ENCODE data around the gene CEP170B.
"Not testable (repeated sequence)": the region's sequence is repeated elsewhere in the genome, so short reads cannot be mapped to it uniquely, and the experiment has no call there.

CEP170B gene

DNA sequence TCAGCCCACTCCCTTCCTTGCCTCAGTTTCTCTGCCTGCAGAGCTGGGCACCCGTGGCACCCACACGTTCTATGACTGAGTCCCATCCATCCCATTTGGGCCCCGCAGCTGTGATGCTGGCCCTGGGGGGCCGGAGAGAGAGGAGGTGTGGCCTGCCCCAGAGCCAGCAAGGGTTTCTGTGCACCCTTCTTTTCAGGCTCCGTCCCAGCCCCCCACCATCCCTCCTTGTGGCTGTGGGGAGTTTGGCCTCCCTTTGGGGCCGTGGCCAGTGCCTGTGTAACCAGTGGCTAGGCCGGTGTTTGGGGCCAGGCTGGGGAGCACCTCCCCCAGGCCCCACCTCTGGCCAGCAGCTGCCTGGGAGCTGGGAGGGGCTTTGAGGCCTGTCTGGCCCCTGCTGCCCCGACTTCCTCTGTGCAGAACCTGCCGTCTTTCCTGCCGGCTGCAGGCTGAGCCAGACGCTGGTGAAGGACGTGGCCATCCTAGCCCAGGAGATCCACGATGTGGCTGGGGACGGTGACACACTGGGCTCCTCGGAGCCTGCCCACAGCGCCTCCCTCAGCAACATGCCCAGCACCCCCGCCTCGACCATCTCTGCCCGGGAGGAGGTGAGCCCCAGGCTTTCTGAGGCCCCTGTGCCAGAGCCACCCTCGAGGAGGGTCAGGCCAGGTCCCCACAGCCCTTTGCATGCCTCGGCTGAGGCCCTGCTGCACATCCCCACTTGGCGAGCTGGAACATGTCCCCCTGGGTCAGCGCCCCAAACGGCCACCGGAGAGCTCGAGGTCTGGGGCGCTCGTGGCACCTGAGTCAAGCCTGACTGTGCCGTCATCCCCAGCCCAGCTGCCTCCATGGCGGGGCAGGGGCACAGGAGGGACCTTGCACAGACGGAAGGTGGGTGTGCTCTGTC lies 27.7 kb downstream of the CEP170B start:
- no peak for DNase-seq

DNA sequence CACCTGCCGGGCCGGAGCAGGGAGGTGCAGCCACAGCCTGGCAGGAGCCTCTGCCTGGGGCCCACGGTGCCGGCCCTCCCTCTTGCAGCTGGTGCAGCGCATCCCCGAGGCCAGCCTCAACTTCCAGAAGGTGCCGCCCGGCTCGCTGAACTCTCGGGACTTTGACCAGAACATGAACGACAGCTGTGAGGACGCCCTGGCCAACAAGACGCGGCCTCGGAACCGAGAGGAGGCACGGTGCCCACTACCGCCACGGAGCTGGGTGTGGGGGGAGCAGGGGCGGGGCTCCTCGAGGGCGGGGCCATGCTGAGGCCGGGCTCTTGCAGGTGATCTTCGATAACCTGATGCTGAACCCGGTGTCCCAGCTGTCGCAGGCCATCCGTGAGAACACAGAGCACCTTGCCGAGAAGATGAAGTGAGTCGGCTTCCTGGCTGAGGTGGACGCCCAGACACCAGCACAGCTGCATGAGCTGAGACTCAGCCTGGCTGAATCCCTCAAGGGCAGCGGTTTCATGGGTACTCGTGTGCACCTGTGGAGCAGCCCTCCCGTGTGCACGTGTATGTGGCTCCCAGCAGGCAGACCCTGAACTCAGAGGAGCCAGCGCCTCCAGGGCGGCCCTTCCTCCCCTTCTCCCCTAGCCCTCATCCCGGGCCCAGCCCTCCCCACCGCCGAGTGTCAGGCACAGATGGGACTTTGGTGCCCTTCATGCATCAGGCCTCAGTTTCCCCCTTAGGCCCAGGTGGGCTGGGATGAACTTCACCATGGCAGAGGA lies 28.6 kb downstream of the CEP170B start:
- DNase-seq = no peak

DNA sequence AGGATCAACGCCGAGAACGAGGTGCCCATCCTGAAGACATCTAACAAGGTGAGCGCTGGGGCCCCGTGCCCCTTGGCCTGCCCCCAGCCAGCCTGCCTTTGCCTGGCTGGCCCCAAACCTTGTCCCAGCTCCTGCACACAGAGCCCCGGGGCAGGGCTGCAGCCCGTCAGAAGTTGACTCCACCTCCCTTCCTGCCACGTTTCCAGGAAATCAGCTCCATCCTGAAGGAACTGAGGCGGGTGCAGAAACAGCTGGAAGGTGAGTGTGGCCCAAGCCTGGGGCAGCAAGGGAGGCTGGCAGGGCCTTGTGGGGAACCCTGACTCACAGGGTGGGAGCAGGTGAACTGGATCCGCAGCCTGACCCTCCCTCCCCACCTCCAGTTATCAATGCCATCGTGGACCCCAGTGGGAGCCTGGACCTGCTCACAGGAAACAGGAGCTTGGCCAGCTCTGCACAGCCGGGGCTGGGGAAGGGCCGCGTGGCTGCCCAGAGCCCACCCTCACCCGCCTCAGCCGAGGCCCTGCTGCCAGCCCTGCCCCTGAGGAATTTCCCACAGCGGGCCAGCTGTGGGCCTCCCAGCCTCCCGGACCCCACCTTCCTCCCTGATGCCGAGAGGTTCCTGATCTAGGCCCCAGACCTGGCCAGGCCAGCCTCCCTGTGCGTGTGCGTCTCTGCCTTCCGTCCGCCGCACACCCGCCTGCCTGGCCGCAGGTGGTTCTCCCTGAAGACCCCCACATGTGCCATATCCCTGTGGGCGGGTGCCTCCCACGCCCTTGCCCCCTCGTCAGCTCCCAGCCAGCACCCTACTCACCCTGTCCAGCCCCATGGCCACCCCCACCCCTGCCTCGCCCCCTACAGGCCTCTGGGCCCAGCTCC lies 29.5 kb downstream of the CEP170B start:
- no peak for DNase-seq

DNA sequence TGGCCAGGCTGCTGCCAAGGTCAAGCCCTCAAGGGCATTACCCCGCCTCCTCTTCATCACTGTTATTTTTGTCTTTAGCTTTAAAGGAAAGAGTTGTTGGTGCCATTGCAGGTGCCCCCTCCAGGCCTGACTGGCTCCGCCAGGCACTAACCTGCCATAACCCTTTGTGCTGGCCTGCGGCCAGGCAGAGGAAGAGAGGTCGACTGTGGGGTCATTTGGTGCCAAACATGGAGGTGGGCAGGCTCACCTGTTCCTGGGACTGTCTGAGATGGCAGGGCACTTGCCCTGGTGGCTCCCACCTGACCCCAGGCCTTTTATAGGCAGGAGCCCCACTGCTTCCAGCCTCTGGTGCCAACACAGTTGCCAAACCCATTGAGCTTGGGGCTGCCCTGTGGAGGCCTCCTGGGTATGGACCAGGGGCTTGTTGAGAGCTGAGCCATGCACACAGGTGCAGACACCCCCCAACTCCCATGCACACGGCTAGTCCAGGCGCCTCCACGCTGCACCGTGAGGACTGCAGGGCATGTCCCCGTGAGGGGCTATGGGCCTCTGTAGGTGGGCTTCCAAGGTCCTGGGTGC lies 30.2 kb downstream of the CEP170B start:
- DNase-seq = no peak

DNA sequence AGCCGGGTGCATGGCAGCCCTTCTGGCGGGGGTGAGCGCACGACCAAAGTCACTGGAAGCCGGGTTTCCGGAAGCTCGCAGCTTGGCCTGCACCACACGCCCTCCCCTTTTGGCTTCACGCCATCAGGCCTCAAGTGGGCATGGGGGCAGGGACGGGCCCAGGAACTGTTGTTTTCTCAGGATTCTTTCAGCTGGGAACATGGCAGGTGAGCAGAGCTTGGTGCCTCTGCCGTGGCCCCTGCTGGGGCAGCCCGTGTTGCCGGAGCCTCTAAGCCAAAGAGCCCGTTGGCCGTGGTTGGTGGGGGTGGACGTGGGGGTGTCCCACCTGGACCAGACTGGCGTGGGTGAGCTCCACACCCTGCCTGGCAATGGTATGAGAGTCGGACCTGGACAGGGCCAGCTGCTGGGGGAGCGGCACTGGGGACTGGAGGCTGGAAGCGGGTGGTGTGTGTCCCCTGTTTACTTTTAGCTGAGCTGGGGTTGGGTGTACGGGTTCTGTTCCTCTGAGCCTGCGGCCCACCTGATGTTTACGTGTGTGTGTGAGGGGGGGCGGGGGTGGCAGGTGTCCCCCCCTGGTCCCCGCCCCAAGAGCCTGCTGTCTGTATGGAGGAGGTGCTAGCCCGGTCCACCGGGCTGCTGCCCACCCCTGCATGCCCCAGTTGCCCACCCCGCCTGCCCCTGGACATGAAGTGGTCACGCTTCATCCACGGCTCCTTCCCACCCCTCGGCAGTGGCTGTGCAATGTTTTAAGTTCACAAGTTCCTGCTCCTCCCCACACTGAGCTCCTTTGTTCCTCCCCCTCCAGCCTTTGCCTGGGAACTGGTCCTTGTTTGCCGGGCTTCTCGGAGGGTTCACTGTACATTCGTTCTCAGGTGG lies 31.0 kb downstream of the CEP170B start:
- DNase-seq = peak; percentile 78

DNA sequence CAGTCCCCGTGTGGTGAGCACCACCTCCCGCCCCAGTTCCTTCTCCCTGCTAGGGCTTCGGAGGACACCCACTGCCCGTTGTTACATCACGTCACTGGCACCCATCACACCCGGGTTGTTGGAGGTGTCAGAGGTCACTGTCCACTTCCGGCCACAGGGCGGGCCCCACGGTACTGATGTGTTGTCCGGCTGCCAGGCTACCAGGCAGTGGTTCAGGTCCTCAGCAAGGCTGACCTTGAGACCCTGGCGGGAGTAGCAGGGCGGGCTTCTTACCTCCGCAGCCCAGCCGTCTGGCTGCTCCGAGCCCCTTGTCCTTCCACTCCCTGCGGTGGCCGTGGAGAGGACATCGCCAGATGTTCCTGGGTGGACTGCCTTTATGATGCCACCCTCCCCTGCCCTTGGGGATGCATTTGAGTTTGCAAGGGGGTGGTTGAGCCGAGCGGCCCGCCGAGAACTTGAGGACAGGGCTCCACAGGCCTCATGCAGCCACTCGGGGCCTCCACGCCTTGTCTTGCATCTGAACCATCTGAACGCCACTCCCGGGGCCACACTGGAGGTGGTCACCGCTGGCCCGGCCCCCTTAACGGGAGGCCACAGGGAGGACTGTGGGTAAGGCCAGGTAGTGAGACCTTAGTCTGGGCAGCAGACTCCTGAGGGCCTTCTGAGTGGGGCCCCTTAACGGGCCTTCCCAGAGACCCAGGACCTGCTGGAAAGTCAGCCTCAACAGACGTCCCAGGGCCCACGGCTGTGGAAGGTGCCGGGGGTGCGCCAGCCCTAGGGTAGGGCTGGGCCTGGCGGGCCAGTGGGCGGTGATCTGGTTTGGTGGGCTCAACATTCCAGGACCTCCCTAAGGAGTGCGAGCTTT lies 32.5 kb downstream of the CEP170B start:
- no peak for DNase-seq

DNA sequence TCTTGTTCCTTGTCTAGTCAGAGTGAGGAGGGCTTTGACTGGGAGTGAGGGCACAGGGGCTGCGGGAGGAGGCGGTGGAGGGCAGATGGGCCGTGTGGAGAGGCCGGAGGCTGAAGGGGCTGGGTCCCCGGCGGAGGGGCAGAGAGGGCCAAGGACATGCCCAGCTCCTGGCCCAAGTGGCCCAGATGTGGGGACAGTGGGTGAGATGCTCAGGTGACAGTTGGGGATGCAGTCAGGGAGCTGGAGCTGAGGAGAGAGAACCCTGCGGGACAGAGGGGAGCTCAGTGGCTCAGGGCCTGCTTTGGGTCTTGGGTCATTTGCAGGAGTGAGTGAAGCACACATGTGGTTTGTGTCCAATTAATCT lies 33.1 kb downstream of the CEP170B start:
- no peak for DNase-seq

DNA sequence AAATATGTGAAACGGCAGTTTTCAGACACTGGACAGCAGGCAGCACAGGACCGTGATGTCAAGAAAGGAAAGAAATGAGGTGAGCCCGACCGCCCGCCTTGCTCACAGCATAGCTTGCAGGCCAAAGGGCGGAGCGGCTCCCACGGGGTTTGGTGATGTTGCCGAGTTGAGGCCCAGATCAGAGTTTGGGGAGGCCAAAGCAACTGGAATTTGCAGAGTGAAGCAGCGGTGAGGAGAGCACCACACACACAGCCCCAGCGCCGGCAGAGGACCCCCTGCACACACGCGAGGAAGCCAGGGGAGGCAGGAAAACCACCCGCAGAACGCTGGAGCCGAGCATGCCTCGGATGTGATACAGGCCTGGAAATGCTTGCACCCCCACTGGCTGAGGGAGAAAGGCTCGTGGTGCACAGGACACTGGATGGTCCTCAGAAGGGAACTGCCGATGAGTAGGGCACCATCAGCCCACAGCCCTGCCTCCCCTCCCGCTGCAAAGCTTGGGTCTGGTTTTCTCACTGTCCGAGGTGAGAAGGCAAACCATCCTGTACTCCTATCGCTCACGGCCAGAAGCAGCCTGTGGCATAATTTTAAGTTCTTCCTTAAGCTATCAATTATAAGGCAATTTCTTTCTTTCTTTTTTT lies 33.9 kb downstream of the CEP170B start:
- DNase-seq = no peak

DNA sequence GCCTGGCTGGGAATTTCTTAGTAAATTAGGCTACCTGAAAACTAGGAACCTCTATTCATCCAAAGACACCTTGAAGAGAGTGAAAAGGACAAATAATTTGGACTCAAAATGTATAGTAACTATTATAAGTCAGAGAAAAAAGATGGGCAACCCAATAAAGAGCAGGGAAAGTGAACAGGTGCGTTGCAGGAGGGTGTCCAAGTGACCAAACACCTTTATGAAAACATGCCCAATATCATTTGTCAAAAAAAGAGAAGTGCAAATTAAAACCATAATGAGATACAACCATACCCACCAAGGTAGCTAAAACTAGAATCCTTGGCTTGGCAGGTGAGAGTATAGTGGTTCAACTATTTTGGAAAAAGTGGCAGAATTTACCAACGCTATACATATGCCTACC lies 34.7 kb downstream of the CEP170B start:
- DNase-seq = no peak

DNA sequence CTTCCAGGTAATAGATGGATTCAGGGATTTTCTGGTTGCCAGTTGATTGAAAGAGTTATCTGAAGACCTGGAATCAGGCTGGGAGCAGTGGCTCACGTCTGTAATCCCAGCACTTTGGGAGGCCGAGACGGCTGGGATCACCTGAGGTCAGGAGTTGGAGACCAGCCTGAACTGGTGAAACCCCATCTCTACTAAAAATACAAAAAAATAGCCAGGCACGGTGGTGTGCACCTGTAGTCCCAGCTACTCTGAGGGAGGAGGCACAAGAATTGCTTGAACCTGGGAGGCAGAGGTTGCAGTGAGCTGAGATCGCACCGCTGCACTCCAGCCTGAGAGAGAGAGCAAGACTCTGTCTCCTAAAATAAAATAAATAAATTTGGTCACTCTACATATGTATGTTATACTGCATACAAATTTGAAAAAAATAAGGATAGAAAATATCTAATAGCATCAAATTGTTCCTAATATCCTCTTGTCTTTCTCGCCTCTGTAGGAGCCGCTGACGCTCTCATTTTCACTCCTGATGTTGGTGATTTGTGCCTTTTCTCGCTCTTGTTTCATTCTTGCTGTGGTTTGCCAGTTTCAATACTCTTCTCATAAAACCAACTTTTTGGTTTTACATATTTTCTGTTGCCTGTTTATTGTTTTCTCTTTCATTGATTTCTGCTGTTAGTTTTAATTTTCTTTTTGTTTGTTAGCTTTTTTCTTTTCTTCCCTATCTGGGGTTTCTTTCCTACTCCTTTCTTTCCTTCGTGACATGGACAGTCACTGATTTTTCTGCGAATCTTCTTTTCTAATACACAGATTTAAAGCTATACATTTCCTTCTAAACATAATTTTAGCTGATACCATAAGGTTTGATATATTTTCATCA lies 35.8 kb downstream of the CEP170B start:
- DNase-seq = no peak

DNA sequence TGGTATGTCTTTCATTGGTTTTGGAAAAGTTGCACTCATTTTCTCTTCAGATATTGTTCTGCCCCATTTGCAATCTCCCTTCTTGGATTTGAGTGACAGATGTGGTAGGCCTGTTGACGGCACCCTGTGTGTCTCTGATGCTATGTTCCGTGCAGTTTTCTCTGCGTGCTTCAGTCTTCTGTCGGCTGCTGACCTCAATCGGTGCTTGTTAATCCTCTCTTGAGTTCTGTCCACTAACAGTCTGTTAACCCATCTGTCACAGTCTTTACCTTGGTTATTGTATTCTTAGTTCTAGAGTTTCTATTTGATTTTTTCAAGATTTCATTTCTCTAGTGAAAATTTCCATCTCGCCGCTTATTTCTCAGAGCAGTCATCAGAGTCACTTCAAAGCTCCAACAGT lies 38.9 kb downstream of the CEP170B start:
- DNase-seq = no peak

DNA sequence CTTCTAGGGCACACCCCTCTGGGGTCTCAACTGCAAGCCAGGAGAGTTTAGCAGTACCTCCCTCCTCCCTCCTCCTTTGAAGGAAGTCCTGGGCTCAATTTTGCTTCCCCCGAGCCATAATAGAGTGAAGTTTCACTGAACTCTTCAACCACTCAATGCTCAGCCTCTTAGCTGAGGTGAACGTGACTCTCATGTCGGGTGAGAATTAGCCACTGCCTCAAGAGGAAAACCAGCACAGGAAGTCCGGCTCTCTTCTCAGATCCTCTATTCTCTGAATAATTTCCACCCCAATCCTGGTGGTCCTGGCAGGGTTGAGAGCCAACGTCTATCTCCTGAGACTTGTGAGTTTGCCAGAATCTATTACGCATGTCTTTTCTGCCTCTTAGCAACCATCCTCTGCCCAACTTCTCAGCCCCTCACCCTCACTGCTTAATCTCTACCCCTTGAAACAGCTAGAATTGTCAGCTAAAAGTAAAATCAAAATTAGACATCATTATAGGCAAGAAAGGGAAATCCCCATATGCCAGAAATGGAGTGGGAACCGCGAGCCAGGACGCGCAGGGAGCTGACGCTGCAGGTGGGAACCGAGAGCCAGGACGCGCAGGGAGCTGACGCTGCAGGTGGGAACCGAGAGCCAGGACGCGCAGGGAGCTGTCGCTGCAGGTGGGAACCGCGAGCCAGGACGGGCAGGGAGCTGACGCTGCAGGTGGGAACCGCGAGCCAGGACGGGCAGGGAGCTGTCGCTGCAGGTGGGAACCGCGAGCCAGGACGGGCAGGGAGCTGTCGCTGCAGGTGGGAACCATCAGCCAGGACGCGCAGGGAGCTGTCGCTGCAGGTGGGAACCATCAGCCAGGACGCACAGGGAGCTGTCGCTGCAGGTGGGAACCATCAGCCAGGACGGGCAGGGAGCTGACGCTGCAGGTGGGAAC lies 39.8 kb downstream of the CEP170B start:
- DNase-seq = not testable (repeated sequence)

DNA sequence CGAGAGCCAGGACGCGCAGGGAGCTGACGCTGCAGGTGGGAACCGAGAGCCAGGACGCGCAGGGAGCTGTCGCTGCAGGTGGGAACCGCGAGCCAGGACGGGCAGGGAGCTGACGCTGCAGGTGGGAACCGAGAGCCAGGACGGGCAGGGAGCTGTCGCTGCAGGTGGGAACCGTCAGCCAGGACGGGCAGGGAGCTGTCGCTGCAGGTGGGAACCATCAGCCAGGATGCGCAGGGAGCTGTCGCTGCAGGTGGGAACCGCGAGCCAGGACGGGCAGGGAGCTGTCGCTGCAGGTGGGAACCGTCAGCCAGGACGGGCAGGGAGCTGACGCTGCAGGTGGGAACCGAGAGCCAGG lies 40.5 kb downstream of the CEP170B start:
- DNase-seq = not testable (repeated sequence)

DNA sequence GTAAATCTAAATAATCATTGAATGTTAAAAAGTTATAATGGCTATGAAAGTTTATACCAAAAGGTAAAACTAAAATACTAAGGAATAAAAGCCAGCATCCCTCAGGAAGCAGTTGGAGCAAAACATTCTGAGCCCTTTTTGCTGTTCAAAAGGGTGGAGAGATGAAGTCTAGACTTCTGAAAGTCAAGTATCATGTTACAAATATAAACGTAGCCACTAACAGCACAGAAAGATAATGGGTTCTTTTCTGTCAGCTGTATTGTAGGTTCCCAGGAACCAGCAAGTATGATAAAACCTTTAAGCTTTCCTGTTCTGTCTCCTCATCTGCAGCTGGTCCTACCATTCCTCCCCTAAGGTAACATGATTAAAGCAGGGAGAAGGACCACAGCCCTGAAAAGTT lies 43.2 kb downstream of the CEP170B start:
- DNase-seq = no peak

DNA sequence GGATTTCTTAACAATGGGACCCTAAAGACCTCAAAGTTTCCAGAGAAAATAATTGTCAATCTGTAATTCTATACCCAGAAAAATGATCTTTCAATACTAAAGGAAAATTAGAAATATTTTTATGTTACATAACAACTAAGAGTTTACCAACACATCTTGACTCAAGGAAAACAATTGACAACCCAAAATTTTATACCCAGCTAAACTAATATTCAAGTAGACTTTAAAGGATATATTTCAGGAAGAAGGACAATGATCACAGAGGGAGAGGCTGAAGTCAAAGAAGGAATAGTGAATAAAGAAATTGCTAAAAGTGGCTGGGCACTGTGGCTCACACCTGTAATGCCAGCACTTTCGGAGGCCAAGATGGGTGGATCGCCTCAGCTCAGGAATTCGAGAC lies 47.0 kb downstream of the CEP170B start:
- DNase-seq = no peak

DNA sequence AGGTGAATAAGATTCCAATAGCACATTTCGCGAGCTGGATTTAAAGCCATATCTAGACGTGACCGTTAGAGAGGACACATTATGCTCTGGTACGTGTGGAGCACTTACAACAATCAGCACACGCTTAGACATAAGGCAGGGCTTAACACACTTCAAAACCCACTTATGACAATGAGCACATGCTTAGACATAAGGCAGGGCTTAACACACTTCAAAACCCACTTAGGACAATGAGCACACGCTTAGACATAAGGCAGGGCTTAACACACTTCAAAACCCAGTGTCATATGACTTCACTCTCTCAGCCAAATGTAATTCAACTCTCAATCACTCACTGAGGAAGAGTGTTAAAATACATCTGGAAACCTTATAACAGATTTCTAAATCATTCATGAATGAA lies 48.4 kb downstream of the CEP170B start:
- DNase-seq = peak; percentile 19

DNA sequence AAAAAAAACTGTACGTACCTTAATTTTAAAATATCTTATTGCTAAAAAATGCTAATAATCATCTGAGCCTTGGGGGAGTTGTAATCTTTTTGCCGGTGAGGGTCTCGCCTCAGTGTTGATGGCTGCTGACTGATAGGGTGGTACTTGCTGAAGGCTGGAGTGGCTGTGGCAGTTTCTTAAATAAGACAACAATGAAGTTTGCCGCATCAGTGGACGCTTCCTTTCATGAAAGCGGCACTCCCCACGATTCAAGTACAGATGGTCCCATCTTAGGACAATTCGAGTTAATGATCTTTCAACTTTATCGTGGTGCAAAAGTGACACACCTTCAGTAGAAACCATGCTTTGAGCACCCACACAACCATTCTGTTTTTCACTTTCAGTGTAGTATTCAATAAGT lies 52.0 kb downstream of the CEP170B start:
- no peak for DNase-seq

DNA sequence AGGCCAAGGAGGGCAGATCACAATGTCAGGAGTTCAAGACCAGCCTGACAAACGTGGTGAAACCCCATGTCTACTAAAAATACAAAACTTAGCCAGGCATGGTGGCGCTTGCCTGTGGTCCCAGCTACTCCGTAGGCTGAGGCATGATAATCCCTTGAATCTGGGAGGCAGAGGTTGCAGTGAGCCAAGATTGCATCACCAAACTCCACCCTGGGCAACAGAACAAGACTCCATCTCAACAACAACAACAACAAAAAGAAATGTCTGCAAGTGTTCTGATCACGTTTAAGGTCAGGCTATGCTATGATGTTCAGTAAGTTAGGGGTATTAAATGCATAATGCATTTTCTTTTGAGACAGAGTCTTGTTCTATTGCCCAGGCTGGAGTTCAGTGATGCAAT lies 52.9 kb downstream of the CEP170B start:
- DNase-seq = no peak

Measured in NCI-H1092 (cell line).